HG03175 (cell line): ENCODE results near the gene TMEM187.
A peak's percentile ranks its signal among the peaks of the same experiment; 100 is the strongest.
"Not testable (repeated sequence)": the region's sequence is repeated elsewhere in the genome, so short reads cannot be mapped to it uniquely, and the experiment has no call there.

Source experiments
- ATAC-seq: cut with Tn5 transposase; IDR thresholded peaks from one replicate; pipeline ENCODE4 v1.9.1; 2021; ENCODE audit warnings: mild to moderate bottlenecking, moderate library complexity; ENCODE audit not compliant: unreplicated experiment

Gene TMEM187

GRCh38 chrX:153993978-153994377 lies 21.4 kb downstream of the TMEM187 start:
- no peak for ATAC-seq

GRCh38 chrX:153994398-153994797 lies 21.8 kb downstream of the TMEM187 start:
- not testable (repeated sequence) for ATAC-seq

DNA sequence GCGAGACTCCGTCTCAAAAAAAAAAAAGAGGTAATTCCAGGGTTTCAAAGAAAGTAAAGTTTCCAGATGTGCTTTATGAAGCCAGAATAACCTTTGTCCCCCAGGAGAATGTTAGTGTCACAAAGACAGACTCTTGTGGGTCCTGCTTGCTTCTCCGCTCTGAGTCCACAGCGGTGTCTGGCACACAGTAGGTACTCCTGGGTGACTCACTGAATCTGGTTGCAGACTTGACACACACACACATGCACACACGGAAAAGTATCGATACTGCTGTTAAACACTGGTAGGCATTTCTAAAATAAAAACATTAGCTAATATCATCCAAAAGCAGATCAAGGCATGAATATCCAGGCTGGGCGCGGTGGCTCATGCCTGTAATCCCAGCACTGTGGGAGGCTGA lies 22.9 kb downstream of the TMEM187 start:
- ATAC-seq: no peak

DNA sequence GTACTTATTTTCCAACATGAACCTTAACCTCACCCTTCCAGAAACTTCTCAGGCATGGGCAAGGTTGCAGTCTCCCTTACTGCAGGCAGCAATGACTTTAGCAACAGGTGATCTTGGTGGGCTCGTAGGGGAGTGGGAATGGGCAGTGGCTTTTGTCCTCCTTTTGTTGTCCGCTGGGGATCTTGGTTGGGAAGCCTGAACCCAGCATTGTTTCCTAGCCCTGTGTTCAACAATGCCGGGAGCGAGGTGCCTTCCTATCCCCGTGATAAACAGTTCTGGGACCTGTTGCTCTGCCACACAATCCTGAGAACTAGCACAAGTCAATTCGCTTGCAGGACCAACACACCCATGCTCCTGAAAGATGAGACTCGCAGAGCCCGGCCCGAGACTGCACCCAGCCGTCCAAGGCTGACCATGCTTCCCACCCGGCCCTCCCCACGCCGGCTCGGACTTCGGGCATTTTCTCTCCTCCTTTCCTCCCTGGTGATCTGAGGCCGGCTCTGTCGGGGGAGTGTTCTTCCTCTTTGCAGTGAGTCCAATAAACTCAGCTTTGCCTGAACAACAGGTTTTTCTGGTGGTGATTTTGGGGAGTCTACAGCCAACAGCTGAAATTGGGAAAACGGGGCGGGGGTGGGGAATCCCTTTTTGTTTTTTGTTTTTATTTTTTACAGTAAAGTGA lies 26.9 kb downstream of the TMEM187 start:
- no peak for ATAC-seq

DNA sequence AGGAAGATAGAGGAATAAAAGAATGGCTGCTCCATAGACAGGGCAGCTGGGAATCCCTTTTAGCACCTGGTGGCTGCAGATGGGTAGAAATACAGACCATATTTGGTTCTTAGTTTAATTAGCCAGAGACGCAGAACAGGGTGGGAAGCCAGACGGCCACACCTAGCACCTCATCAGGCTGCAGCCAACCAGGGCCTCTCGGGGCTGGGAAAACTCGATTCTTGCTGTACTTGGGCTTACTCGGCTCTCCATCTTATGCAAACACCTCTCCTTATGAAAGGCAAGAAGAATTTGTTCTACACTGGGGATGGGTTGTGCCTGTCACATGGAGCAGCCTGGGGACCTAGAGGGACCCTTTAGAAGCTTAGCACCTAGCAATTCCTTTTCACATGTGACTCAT lies 27.5 kb downstream of the TMEM187 start:
- ATAC-seq: no peak

DNA sequence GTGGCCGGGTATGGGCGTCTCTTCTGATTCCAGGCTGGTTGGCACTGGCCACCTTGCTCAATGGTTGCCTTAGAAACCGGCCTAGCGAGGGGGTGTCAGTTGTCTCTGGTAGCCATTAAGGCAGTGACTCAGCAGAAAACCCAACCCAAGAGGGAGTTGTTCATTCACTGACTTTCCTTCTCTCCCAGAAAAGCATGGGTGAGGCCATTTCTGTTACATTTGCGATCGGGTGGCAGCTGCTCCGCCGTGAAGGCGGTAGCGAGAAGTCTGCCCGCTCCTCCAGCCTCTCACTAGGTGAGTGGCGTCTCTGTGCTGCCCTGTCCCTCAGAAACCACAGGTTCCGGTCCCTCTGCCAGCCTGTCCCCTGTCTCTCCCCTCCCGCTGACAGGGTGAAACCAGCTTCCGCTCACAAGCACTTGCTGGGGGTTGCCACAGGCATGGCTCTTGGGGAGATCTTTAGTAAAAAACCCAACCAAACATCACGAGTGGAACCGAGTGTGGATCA lies 29.7 kb downstream of the TMEM187 start:
- ATAC-seq: peak; percentile 56

DNA sequence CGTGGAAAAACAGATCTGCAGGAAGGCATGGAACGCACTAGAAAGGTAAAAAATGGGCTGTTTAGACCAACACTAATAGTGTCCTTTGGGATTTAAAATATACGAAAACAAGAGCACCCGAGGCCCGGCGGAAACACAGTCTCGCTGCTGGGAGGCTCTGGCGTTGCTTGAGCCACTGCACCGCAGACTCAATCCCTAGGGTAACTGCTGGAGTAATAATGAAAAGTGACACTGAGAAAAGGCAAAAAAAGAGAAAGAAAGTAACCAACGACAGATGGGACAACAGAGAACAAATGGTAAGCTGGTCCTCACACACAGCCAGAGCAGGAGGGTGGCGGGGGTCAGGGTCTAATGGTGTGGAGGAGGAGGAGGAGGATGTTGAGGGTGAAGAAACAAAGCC lies 31.8 kb downstream of the TMEM187 start:
- no peak for ATAC-seq

- no peak for ATAC-seq
Observed at GRCh38 chrX:154006947-154007346, 34.4 kb downstream of the TMEM187 start.

DNA sequence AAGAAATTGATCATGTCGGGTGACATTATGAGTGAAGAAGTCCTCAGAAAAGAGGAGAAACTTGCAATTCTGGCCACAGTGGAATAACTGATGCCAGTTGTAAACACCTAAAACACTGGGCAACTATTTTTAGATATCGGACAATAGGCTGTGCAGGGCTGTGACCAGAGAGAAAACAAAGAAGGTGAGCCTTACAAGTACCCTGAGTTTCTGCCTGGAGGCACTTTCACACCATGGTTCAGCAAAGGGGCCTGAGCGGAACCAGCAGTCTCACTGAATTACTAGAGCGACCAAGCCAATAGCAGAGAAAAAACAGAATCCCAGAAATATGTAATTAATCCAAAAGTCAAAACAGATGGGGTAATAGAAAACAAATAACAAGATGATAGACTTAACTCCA lies 36.0 kb downstream of the TMEM187 start:
- ATAC-seq: no peak

DNA sequence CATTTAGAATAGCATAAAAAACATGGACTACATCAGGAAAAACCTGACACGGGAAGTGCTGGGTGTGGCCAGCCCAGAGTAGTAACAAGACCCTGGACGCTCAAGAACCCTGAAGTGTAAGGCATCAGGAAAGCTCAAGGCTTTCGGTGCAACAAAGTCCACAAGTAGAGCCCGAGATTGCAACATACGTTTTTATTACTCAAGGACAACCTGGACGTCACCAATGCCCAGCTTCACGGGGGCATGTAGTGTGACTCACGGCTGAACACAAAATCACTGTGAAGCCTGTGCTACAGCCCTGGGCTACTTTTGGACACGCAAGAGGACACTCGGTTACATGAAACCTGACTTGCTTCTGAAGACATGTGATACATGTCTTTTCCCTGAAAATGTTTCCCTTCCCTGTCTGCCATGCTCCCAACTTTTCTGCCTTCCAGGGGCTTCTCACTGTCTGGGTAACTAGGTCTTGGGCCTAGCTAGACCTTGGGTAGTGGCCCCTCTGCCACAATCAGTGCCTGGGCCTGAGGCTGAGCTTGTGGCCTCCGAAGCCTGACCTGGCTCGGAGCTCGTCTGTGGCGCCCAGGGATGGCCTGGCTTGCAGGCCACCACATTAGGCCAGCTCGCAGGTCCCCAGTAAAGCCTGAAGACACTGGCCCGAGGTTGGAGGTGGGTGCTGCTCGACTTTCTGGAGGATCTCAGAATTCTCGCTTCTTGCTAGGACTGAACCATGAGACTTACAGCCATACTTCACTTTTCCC lies 38.0 kb downstream of the TMEM187 start:
- no peak for ATAC-seq

- ATAC-seq: no peak
Observed at GRCh38 chrX:154011376-154012335, 39.1 kb downstream of the TMEM187 start.

DNA sequence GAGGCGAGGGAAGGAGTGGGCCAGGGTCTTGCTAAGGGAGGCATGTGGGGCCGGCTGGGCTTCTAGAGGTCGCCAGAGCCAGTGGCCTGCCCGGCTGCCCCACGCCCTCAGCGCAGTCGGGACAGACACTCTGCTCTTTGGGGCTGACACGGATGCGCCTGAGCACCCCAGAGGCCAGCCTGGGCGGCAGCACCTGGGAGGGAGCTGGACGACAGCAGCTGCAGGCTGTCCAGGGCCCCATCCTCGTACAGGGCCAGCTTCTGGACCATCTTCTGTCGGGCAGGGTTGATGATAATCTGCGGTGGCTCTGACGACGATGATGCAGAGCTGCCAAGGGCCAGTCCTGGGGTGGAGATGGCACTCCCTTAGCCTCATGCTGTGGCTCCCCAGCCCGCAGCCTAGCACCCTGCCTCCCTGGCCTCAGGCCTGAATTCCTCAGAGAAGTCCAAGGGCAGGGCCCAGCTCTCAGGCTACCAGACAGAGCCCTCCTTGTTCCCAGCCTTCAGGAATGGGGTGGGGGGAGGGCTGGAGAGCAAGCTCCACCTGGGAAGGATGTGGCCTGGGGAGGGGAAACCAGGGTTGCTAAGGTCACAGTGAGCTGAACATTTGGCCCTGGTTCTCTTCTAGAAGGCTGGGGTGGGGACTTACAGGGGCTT lies 39.9 kb downstream of the TMEM187 start:
- no peak for ATAC-seq

- ATAC-seq: no peak
Observed at GRCh38 chrX:154013001-154013421, 40.5 kb downstream of the TMEM187 start.

DNA sequence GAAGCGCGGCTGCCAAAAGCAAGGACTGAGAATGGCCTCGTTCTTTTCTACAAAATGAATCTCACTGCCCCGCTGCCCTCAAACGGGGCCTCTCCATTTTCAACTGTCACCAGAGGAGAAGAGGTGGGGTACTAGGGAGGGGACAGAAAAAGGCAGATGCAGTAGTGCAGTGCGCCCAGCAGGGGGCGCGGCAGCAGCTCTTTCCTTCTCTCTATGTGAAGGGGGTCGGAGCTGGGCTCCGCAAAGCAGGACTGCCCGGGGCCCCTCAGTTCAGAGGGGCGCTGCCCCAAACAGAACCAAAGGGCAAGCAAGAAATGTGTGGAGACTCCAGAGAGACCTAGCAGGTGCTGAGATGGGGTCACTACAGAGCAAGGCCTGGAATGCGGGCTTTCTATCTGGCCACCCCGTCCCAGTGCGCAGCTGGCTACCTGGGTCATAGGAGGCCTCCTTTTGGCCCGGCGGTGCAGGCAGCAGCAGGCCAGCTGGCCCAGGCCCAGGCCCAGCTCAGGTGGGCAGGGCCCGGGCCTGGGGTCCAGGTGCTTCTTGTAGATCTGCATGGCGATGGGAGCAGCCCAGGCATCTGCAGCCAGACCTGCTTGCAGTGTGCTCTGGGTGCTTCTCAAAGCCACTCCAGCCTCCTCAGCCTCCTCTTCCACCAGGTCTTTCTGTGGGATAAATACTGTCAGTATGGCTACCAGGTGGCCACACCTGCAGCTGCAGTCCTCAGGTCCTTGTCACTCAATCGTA lies 41.2 kb downstream of the TMEM187 start:
- ATAC-seq: no peak

GRCh38 chrX:154014429-154015380 lies 42.2 kb downstream of the TMEM187 start:
- no peak for ATAC-seq

DNA sequence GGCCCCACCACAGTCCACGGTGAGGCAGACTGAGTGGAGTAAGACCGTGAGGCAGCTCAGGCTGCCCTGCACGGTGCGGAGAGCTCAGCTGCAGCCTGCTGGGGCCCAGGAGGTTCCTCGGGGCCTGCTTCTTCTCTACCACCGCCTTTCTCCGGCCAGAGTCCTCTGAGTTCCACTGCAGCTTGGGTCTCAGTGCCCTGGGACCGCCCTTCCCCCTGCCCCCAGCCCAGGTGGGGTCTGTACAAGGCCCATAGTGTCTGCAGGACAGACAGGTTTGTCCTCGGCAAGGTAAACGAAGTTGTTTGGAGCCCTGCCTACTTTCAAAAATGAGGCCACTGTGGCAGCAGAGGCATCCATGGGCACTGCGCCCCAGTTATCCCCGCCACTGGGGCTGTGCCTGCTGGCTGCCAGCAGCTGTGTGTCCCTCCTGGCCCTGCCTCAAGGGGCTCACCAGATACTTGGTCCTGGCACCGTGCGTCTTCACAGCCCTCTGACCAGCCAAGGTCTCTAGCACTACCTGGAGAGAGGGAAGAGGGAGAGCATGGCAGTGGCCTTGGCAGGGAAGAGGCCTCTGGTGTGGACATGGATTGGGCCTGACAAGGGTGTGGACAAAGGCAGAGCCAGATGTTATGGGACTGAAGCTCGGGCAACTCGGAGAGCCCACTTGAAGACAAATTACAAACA lies 43.2 kb downstream of the TMEM187 start:
- no peak for ATAC-seq

DNA sequence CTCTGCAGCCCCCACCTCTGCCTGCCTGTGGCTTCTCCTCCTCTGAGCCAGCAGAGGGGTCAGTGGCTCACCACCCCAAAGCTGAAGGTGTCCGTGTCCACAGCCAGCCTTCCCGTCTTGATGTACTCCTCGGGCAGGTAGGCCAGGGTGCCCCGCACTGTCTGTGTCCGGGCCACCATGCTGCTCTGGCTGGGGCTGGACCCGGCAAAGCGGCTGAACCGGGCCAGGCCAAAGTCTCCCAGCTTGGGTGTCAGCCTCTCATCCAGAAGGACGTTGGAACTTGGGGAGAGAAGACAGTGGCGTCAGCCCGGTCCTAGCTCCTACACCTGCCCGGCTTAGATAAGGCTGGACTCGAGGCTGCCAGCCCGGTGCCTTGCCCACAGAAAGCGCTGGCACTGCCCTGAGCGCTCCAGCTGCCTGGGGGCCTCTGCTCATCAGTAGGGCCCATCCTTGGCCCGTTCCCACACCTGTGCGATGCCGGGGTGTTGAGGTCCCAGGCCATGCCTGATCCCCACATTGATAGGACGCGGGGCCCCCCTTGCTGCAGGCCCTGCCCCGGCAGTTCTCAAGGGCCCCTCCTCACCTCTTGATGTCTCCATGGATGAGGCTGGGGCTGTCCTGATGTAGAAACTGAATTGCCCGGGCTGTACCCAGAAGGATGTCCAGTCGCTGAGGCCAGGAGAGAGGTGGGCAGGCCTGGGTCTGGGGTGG lies 44.0 kb downstream of the TMEM187 start:
- no peak for ATAC-seq
